GM18907 (cell line): ENCODE results near the gene ZRANB3.
A peak's percentile ranks its signal among the peaks of the same experiment; 100 is the strongest.
"Not testable (repeated sequence)": the region's sequence is repeated elsewhere in the genome, so short reads cannot be mapped to it uniquely, and the experiment has no call there.

Experiments
- ATAC-seq: cut with Tn5 transposase; IDR thresholded peaks from one replicate; pipeline ENCODE4 v1.9.1; 2021; ENCODE audit warnings: mild to moderate bottlenecking, moderate library complexity; ENCODE audit not compliant: unreplicated experiment

The ZRANB3 gene

GRCh38 chr2:135335256-135335655 is 195.8 kb downstream of the ZRANB3 start:
- ATAC-seq = no peak

- no peak for ATAC-seq
Observed at GRCh38 chr2:135327146-135327545, 203.9 kb downstream of the ZRANB3 start.

- no peak for ATAC-seq
Observed at GRCh38 chr2:135320465-135321355, 210.3 kb downstream of the ZRANB3 start.

GRCh38 chr2:135318808-135319207 is 212.2 kb downstream of the ZRANB3 start:
- ATAC-seq = no peak

- ATAC-seq = no peak
Observed at GRCh38 chr2:135317375-135317774, 213.6 kb downstream of the ZRANB3 start.

GRCh38 chr2:135311962-135312361 is 219.1 kb downstream of the ZRANB3 start:
- no peak for ATAC-seq

GRCh38 chr2:135311268-135311667 is 219.8 kb downstream of the ZRANB3 start:
- ATAC-seq = no peak

GRCh38 chr2:135304694-135305093 is 226.3 kb downstream of the ZRANB3 start:
- no peak for ATAC-seq

GRCh38 chr2:135299658-135300244 is 231.3 kb downstream of the ZRANB3 start:
- peak; percentile 65 for ATAC-seq

GRCh38 chr2:135299165-135299564 is 231.9 kb downstream of the ZRANB3 start:
- no peak for ATAC-seq

GRCh38 chr2:135287121-135287520 is 243.9 kb downstream of the ZRANB3 start:
- ATAC-seq = not testable (repeated sequence)

GRCh38 chr2:135285391-135285790 is 245.6 kb downstream of the ZRANB3 start:
- ATAC-seq = no peak

- ATAC-seq = no peak
Observed at GRCh38 chr2:135281379-135281778, 249.6 kb downstream of the ZRANB3 start.

- no peak for ATAC-seq
Observed at GRCh38 chr2:135279209-135279608, 251.8 kb downstream of the ZRANB3 start.

GRCh38 chr2:135276525-135276924 is 254.5 kb downstream of the ZRANB3 start:
- ATAC-seq = no peak

- no peak for ATAC-seq
Observed at GRCh38 chr2:135271006-135271405, 260.0 kb downstream of the ZRANB3 start.

- ATAC-seq = no peak
Observed at GRCh38 chr2:135265960-135266490, 265.0 kb downstream of the ZRANB3 start.

- no peak for ATAC-seq
Observed at GRCh38 chr2:135259123-135259522, 271.9 kb downstream of the ZRANB3 start.

- ATAC-seq = no peak
Observed at GRCh38 chr2:135258193-135258592, 272.8 kb downstream of the ZRANB3 start.

GRCh38 chr2:135257383-135258090 is 273.5 kb downstream of the ZRANB3 start:
- ATAC-seq = no peak

GRCh38 chr2:135256531-135257260 is 274.3 kb downstream of the ZRANB3 start:
- no peak for ATAC-seq
